Ectodermal cell (in vitro differentiated cells): ENCODE results near the gene ZNF248.
"Not testable (repeated sequence)": the region's sequence is repeated elsewhere in the genome, so short reads cannot be mapped to it uniquely, and the experiment has no call there.

Source experiments
- H3K27ac ChIP-seq: 2 replicates; pipeline ENCODE4 v1.7.0; 2013; ENCODE audit warnings: mild to moderate bottlenecking, low read depth, low read length; ENCODE audit not compliant: insufficient read depth, poor library complexity, severe bottlenecking
- H3K27me3 ChIP-seq: 2 replicates; pipeline ENCODE4 v1.7.0; 2013; ENCODE audit warnings: mild to moderate bottlenecking, low read length; ENCODE audit not compliant: insufficient read depth, control insufficient read depth, poor library complexity, severe bottlenecking
- H3K36me3 ChIP-seq: one replicate; pipeline ENCODE4 v1.7.0; 2013; ENCODE audit warnings: low read length; ENCODE audit not compliant: control insufficient read depth, insufficient read depth
- H3K4me1 ChIP-seq: one replicate; pipeline ENCODE4 v1.7.0; 2013; ENCODE audit warnings: low read length; ENCODE audit not compliant: control insufficient read depth, insufficient read depth
- H3K4me3 ChIP-seq: 2 replicates; pipeline ENCODE4 v1.7.0; 2013; ENCODE audit warnings: low read depth, low read length, control low read depth; ENCODE audit not compliant: insufficient read depth
- H3K9me3 ChIP-seq: 2 replicates; pipeline ENCODE4 v1.7.0; 2013; ENCODE audit warnings: mild to moderate bottlenecking, low read length, moderate library complexity; ENCODE audit not compliant: control insufficient read depth
- WGBS, 2 experiments: methylation state at CpG; one replicate each; pipeline ENCODE4 v1.1.7; 2013; ENCODE audit warnings: missing lambda C conversion rate in 2 of 2; 5-methylcytosine and 5-hydroxymethylcytosine counted together

ZNF248 gene

DNA sequence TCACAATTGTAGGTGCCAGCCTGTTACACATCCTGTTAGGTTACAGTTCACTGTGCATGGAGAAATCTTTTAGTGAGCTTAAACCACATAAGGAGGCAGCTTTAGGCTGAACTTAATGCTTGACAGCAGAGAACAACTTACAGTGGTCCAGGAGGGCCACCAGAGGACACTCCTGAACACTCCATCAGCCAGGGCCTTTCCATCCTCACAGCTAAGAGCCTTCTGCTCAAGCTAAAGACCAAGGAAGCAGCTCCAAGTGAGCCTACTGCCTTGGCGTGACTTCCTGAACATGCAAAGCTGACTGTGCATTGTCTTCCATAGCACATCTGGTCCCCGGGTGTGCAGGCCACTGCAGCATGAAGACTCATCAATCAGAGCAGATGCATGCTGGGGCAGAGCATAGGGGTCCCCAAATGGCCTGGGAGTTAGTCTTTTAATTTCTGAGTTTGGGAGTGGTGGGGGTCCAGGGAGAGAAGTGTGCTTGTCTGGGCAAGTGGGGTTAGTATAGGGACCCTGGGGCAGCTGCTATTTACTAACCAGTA is 105.0 kb downstream of the ZNF248 start:
- H3K36me3 ChIP-seq: no peaks in the 10 kb centered on the region
- WGBS, 2 experiments: 84 to 91% methylated on average over 2 of the region's 2 CpGs
- H3K9me3 ChIP-seq: peaks cover 19% of the 10 kb centered on the region
- no peak overlapping the region for H3K27ac ChIP-seq
- H3K4me3 ChIP-seq: no peak overlapping the region
- no peaks in the 10 kb centered on the region for H3K4me1 ChIP-seq
- no peaks in the 10 kb centered on the region for H3K27me3 ChIP-seq

DNA sequence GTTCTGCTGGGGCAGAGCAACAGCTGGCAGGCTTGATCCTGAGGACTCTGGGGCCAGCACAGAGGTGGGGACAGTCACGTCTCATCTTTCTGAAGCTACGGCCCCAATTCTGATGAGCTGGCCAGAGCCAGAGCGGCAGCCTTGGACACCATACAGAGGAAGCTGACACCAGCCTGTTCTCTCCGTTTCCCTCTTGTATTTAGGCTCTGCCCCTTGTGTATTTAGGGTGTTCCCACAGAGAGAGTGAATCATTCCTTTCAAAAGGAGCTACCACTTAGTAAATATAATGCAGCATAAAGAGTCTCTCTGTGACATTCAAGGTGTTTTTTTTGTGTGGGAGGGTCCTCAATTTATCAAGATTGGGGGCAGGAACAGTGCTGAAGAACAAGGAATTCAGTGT is 109.2 kb downstream of the ZNF248 start:
- Histone ChIP-seq H3K4me1 (no peaks in the 10 kb centered on the region), H3K9me3 (peaks cover 16% of the 10 kb centered on the region)

DNA sequence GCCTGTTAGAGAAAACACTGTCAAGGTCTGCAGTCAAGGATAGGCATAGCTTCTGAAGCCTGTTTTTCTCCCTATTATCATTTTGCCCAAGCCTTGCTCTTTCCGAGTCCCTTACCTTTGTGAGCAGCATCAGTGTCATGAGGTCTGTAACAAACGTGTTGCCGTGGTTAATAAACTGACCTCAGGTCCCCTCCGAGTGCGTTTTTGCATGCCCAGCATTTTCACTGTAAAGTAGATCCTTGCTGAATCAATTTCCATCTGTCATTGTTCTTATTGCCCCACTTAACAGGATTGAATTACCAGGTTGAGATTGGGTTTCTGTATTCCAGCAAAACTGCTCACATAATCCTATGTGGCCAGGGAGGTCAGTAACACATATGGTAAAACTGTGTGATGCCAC is 110.3 kb downstream of the ZNF248 start:
- Histone ChIP-seq H3K27ac (no peak overlapping the region), H3K9me3 (peaks cover 13% of the 10 kb centered on the region), H3K36me3 (no peaks in the 10 kb centered on the region), H3K27me3 (no peaks in the 10 kb centered on the region), H3K4me1 (no peaks in the 10 kb centered on the region), H3K4me3 (no peak overlapping the region)
- WGBS, 2 experiments: 74 to 79% methylated on average over 5 of the region's 5 CpGs

More for the DNA sequence above, 109.2 kb downstream of the ZNF248 start:
- Histone ChIP-seq H3K27ac (no peak overlapping the region), H3K27me3 (no peaks in the 10 kb centered on the region), H3K36me3 (no peaks in the 10 kb centered on the region), H3K4me3 (no peak overlapping the region)
- WGBS, 2 experiments: 71 to 76% methylated on average over 4 of the region's 4 CpGs

DNA sequence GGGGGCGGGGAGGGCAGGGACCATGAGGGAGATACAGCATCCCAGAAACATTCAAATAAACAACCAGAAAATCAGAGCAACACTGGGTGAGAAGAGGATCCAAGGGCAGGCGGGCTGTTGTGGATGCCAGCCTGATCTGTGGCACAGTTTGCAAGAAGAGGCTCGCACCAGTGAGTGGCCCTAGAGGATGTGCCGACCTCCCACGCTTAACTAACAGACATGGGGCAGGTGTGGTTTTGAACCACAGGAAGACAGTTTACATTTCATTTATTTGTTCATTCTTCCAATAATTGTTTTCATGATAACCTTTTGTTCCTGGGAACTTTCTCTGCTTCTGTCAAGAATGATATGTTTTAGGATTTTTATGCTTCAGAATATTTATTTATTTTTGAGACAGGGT is 115.6 kb downstream of the ZNF248 start:
- no peaks in the 10 kb centered on the region for H3K36me3 ChIP-seq
- no peaks in the 10 kb centered on the region for H3K4me1 ChIP-seq
- no peaks in the 10 kb centered on the region for H3K27me3 ChIP-seq
- peaks cover 8% of the 10 kb centered on the region for H3K9me3 ChIP-seq
- WGBS, 2 experiments: 82 to 89% methylated on average over 5 of the region's 5 CpGs
- H3K27ac ChIP-seq: no peak overlapping the region
- H3K4me3 ChIP-seq: no peak overlapping the region

DNA sequence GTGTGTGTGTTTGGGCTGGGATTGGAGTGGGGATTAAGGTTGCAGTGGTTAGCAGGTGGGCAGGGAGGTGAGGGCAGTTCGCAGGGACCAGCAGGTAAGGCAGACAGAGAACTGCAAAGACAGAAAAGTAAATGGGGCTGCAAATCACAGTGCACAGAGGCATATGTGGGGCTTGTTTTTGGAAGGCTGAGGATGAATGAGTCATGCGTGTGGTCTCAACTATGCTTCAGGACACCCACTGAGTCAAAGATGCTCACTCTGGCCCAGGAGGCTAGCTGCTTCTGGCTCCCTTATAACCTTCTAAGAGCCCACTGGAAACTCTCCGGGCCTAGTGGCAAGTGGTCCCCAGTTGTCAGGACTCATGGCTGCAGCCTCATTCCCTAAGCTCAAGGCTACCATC is 118.2 kb downstream of the ZNF248 start:
- no peak overlapping the region for H3K4me3 ChIP-seq
- no peak overlapping the region for H3K27ac ChIP-seq
- no peaks in the 10 kb centered on the region for H3K4me1 ChIP-seq
- WGBS, 2 experiments: 80 to 84% methylated on average over 3 of the region's 3 CpGs
- H3K9me3 ChIP-seq: peaks cover 8% of the 10 kb centered on the region
- no peaks in the 10 kb centered on the region for H3K27me3 ChIP-seq
- H3K36me3 ChIP-seq: no peaks in the 10 kb centered on the region

DNA sequence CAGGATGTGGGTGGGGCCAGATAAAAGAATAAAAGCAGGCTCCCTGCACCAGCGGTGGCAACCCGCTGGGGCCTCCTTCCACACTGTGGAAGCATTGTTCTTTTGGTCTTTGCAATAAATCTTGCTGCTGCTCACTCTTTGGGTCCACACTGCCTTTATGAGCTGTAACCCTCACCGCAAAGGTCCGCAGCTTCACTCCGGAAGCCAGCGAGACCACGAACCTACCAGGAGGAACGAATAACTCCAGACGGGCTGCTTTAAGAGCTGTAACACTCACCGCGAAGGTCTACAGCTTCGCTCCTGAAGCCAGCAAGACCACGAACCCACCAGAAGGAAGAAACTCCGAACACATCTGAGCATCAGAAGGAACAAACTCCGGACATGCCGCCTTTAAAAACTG is 119.2 kb downstream of the ZNF248 start:
- 90% methylated on average over 16 of the region's 16 CpGs for WGBS, 2 experiments
- H3K4me1 ChIP-seq, H3K4me3 ChIP-seq, H3K9me3 ChIP-seq, H3K27me3 ChIP-seq, H3K27ac ChIP-seq, H3K36me3 ChIP-seq: not testable (repeated sequence)

DNA sequence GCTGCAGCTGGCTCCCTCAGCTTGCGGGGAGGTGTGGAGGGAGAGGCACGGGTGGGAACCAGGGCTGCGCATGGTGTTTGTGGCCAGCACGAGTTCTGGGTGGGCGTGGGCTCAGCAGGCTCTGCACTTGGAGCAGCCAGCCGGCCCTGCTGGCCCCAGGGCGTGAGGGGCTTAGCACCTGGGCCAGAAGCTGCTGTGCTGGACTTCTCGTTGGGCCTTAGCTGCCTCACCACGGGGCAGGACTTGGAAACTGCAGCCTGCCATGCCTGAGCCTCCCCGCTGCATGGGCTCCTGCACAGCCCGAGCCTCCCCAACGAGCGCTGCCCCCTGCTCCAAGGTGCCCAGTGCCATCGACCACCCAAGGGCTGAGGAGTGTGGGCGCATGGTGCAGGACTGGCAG is 120.1 kb downstream of the ZNF248 start:
- Histone ChIP-seq H3K27ac (no peak overlapping the region), H3K4me3 (no peak overlapping the region), H3K9me3 (peaks cover 8% of the 10 kb centered on the region), H3K4me1 (no peaks in the 10 kb centered on the region), H3K27me3 (no peaks in the 10 kb centered on the region), H3K36me3 (no peaks in the 10 kb centered on the region)
- 77 to 81% methylated on average over 15 of the region's 15 CpGs for WGBS, 2 experiments

DNA sequence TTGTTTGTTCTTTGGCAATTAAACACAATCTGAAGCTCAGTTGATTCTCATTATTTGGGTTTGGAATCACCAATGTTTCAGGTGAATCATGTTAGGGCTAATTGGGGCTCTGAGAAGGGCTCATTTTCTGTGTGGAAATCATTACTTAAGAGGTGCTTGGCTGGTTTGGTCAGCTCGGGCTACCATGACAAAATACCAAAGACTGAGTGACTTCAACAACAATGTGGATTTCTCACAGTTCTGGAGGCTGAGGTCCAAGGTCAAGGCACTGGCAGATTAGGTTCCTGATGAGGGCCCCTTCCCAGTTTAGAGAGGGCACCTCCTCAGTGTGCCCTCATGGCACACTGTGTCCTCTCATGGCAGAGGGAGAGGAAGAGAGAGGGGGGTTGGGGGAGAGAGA is 121.3 kb downstream of the ZNF248 start:
- Histone ChIP-seq H3K9me3 (peaks cover 9% of the 10 kb centered on the region), H3K27me3 (no peaks in the 10 kb centered on the region), H3K36me3 (no peaks in the 10 kb centered on the region), H3K4me1 (no peaks in the 10 kb centered on the region), H3K27ac (no peak overlapping the region), H3K4me3 (no peak overlapping the region)
- 57 to 71% methylated on average over 1 of the region's 1 CpG for WGBS, 2 experiments

DNA sequence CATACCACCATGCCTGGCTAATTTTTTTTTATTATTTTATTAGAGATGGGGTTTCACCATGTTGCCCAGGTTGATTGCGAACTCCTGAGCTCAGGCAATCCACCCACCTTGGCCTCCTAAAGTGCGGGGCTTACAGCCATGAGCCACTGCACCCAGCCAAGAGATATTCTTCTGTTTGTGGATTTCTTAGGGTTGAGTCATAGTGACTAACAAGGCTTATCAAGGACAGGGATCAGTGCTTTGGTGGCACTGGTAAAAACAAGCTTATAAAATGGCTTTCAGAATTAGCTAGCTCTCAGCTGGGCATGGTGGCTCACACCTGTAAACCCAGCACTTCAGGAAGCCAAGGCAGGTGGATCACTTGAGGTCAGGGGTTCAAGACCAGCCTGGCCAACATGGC is 122.4 kb downstream of the ZNF248 start:
- WGBS, 2 experiments: 78 to 83% methylated on average over 2 of the region's 2 CpGs
- no peaks in the 10 kb centered on the region for H3K27me3 ChIP-seq
- H3K4me1 ChIP-seq: no peaks in the 10 kb centered on the region
- H3K27ac ChIP-seq: no peak overlapping the region
- no peak overlapping the region for H3K4me3 ChIP-seq
- no peaks in the 10 kb centered on the region for H3K36me3 ChIP-seq
- peaks cover 9% of the 10 kb centered on the region for H3K9me3 ChIP-seq
